K562 (cell line): ENCODE data around the gene PLCB3. TPM values are rescaled to one million over a fixed set of nuclear protein-coding genes. Genes with fewer than 3 reads are reported as not detected.

ENCODE experiments used
- ESRRA ChIP-seq: fragments of 450-650 bp; IDR thresholded peaks from 2 replicates; pipeline ENCODE4 v1.6.1; 2014; ENCODE audit warnings: low read depth, mild to moderate bottlenecking, moderate library complexity, borderline replicate concordance
- KLF16 ChIP-seq: IDR thresholded peaks from 2 replicates; pipeline ENCODE4 v1.6.1; 2016; ENCODE audit warnings: antibody characterized with exemption
- LEF1 ChIP-seq: fragments of 450-650 bp; IDR thresholded peaks from 2 replicates; pipeline ENCODE4 v1.6.1; 2016; ENCODE audit warnings: mild to moderate bottlenecking
- REST ChIP-seq, 2 experiments: fragments of 450-650 bp; formaldehyde crosslinking in 1 of 2; IDR thresholded peaks; 2 replicates each; pipeline versions ENCODE4 v1.4.0 to v1.6.1; 2014 to 2020; ENCODE audit warnings: mild to moderate bottlenecking in 2 of 2, borderline replicate concordance in 1 of 2, low read depth in 1 of 2
- SRSF3 ChIP-seq: fragments of 200-400 bp; formaldehyde crosslinking; IDR thresholded peaks from 2 replicates; pipeline ENCODE4 v1.6.1; 2016; ENCODE audit warnings: mild to moderate bottlenecking, low read length, moderate library complexity; ENCODE audit not compliant: insufficient read depth
- ZBTB40 ChIP-seq, 2 experiments: fragments of 450-650 bp in 1 of 2; sonication (generic) in 1 of 2; formaldehyde crosslinking in 1 of 2; IDR thresholded peaks; 2 replicates each; pipeline versions ENCODE4 v1.7.1 to v1.9.0; 2016 to 2022; ENCODE audit warnings: inconsistent platforms in 1 of 2, mild to moderate bottlenecking in 1 of 2, missing genetic modification reagents in 1 of 2
- polyA plus RNA-seq, 8 experiments: library from polyadenylated mRNA; depleted of rRNA in 4 of 8; stranded (reverse) in 5 of 8; unstranded in 3 of 8; fragments of >200 nt; fragmentation: Nextera tagmentation in 2 of 8; fragmentation: Illumina TruSeq in 1 of 8; extraction: Ambion mirVana in 2 of 8; extraction: Trizol in 1 of 8; gene quantifications; 2 replicates each; pipeline versions ENCODE4 v1.2.1 to v1.2.3, GENCODE V29; 2011 to 2014; ENCODE audit warnings: inconsistent platforms in 1 of 8, missing spikeins in 1 of 8
- total RNA-seq, 7 experiments: library from RNA; depleted of rRNA in 6 of 7; stranded (reverse); fragments of >200 nt in 6 of 7; fragmentation: Illumina TruSeq in 2 of 7; extraction: Trizol in 2 of 7; gene quantifications; 2 replicates each; pipeline versions ENCODE4 v1.2.1 to v1.2.3, GENCODE V29; 2011 to 2021; ENCODE audit warnings: low replicate concordance in 1 of 7

Gene PLCB3
- total and polyA plus RNA-seq, 9 of the 15 experiments (the other 6 are each of a cell fraction or from before 2014, with no cell fraction given): 0.31 to 44.8 (median 14.6) TPM

DNA sequence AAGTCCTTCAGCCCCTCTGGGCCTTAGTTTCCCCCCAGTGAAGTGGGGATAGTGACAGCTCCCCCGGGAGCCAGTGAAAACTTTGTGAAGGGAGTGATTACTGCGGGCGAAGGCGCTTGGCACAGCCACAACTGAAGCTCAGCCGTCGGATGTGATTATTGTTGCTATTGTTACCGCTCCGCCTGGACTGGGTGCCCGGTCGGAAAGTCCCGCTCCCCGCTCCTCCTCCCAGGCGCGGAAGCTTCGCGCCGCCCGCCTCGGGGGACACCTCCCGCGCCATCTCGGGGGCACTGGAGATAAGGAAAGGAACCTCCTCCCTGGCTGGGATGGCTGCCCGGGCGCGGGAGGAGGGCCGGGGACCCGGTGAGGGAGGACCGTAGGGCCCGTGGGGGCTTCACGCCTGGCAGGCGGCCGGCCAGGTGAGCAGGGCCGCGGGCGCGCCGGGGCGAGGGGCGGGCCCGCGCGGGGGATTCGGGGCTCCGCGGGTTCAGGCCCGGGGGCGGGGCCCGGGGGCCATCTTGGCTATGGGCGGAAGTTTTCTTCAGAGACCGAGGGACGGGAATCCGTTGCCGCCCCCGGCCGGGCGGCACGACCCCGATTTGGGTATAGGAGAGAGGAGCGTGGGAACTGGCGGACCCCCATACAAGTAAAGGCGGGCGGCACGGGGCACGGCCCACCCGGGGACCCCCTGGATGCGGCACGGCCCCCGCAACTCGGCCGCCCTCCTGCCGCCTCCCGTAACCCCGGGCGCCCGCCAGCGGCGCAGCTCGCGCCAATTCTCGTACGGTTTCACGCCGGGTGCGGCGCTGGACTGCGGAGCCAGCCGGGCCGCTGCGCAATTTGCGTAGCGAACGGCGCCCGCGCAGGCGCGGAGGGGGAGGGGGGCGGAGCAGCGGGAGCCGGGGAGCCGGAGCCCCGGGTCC, 33.9 kb downstream of the PLCB3 start, which contains the start of gene GPR137 (continued):
- TF ChIP-seq ZBTB40 (IDR thresholded peaks at IDR 0.05) (0 out of 2 replicates have a peak, but pooled peaks have one; percentile 4), ZBTB40 (CRISPR knock-in tag; IDR thresholded peaks at IDR 0.05) (no peak), LEF1 (no peak), SRSF3 (no peak), ESRRA (peak; percentile 84; the same call in 1 of the 2 replicates), KLF16 (no peak), REST (IDR thresholded peaks at IDR 0.05; ENCODE audit: borderline replicate concordance) (no peak), REST (CRISPR knock-in tag; IDR thresholded peaks at IDR 0.05; ENCODE audit: low read depth) (peak; percentile 62; the same call in 1 of the 2 replicates)
